ENCODE measurements around the gene MCTP2. TPM values are rescaled to one million over a fixed set of nuclear protein-coding genes. Genes with fewer than 3 reads are reported as not detected.

MCTP2 gene
- total RNA-seq, 1 experiment from 2014 or later = 1.3 TPM

GRCh38 chr15:94451466-94451865 is 220.1 kb downstream of the MCTP2 start:
- H4K8ac ChIP-seq (replicated peaks; ENCODE audit: insufficient read length, low read depth, low read length) = no peak overlapping the region
- no peaks in the 10 kb centered on the region for H3K36me3 Mint-ChIP-seq (ENCODE audit: insufficient read depth in 1 of 3, low read depth in 3 of 3)
- H3K27me3 ChIP-seq (ENCODE audit: insufficient read depth, low read length) = no peaks in the 10 kb centered on the region
- no peak overlapping the region for H2BK5ac ChIP-seq (ENCODE audit: insufficient read length, low read length)
- no peak overlapping the region for H3K18ac ChIP-seq (ENCODE audit: insufficient read length, low read depth, low read length)
- H4K5ac ChIP-seq (ENCODE audit: insufficient read length, low read depth, low read length) = no peak overlapping the region
- no peaks in the 10 kb centered on the region for H4K20me1 ChIP-seq (ENCODE audit: control insufficient read depth, insufficient read depth, insufficient read length)
- H3K4me2 ChIP-seq (ENCODE audit: insufficient read depth, insufficient read length, low read length) = no peak overlapping the region
- H3K4me3 Mint-ChIP-seq = no peak overlapping the region
- DNase-seq = no peak
- H2BK120ac ChIP-seq (ENCODE audit: low read depth, low read length, poor library complexity, severe bottlenecking) = no peak overlapping the region
- no peak overlapping the region for H3K4ac ChIP-seq (ENCODE audit: low read depth, low read length)
- H3T11ph ChIP-seq (ENCODE audit: low read length) = no peak overlapping the region
- H2AFZ ChIP-seq (ENCODE audit: low read length) = no peak overlapping the region
- H4K91ac ChIP-seq (ENCODE audit: insufficient read length, low read depth, low read length) = no peak overlapping the region
- no peak overlapping the region for H2BK12ac ChIP-seq (ENCODE audit: insufficient read length, low read depth, low read length)
- H3K27ac ChIP-seq (ENCODE audit: insufficient read length, low read depth, low read length) = no peak overlapping the region
- H3K4me1 ChIP-seq (ENCODE audit: insufficient read depth, low read length) = no peaks in the 10 kb centered on the region
- no peaks in the 10 kb centered on the region for H3K79me2 ChIP-seq (ENCODE audit: insufficient read depth, low read length)
- no peak for TF ChIP-seq CTCF (conservative IDR thresholded peaks at IDR 0.05)
- no peak overlapping the region for H2BK15ac ChIP-seq (ENCODE audit: low read depth, low read length)
- no peak overlapping the region for H3K14ac ChIP-seq (ENCODE audit: insufficient read depth, low read length)
- H3K9me3 ChIP-seq (ENCODE audit: control insufficient read depth, low read depth, low read length) = no peaks in the 10 kb centered on the region
- no peak overlapping the region for H2AK5ac ChIP-seq (ENCODE audit: insufficient read length, low read length)
- no peaks in the 10 kb centered on the region for H3K4me1 Mint-ChIP-seq
- H3K27me3 Mint-ChIP-seq (ENCODE audit: low read depth) = no peaks in the 10 kb centered on the region
- no peaks in the 10 kb centered on the region for H3K79me1 ChIP-seq (ENCODE audit: insufficient read depth, low read depth, low read length, poor library complexity, severe bottlenecking)
- H3K9ac ChIP-seq (ENCODE audit: extremely low read depth, insufficient read length, low read length) = no peak overlapping the region
- no peak overlapping the region for H3K56ac ChIP-seq (ENCODE audit: insufficient read length, low read depth, low read length)
- WGBS (ENCODE audit: extremely low coverage, insufficient read length, low lambda C conversion rate) = no CpG with 5 or more reads among the region's 1 CpG
- no peak overlapping the region for H3K27ac Mint-ChIP-seq
- no peaks in the 10 kb centered on the region for H3K23me2 ChIP-seq (ENCODE audit: insufficient read length, low read depth, low read length, poor library complexity, severe bottlenecking)
- no peaks in the 10 kb centered on the region for H3K9me3 Mint-ChIP-seq
- no peak overlapping the region for H3K23ac ChIP-seq (ENCODE audit: insufficient read length, low read depth, low read length)
- H2BK20ac ChIP-seq (ENCODE audit: low read depth, low read length, poor library complexity, severe bottlenecking) = no peak overlapping the region

Data from H9 (cell line).